ENCODE measurements around the gene FAHD2A.
"Not testable (repeated sequence)": the region's sequence is repeated elsewhere in the genome, so short reads cannot be mapped to it uniquely, and the experiment has no call there.

GRCh38 chr2:95404676-95405075 is 2.2 kb downstream of the FAHD2A start:
- not testable (repeated sequence) for TF ChIP-seq CTCF, POLR2AphosphoS5, POLR2A (IDR thresholded peaks at IDR 0.05)
